ENCODE data around the gene IL6ST.

GRCh38 chr5:55892479-55892878 lies 102.3 kb downstream of the IL6ST start:
- TF ChIP-seq CTCF (conservative IDR thresholded peaks at IDR 0.05) (no peak), EZH2 (IDR thresholded peaks at IDR 0.05; ENCODE audit: low read depth) (no peak)

Data from PC-9 (cell line).